ENCODE measurements around the gene B3GNT2.

Gene B3GNT2

GRCh38 chr2:62254424-62255266 is 58.7 kb downstream of the B3GNT2 start:
- Histone ChIP-seq H3K27me3 (ENCODE audit: insufficient read depth, low read depth, severe bottlenecking) (no peaks in the 10 kb centered on the region), H3K36me3 (no peaks in the 10 kb centered on the region), H3K9me3 (ENCODE audit: severe bottlenecking) (no peaks in the 10 kb centered on the region), H3K27ac (no peak overlapping the region), H3K4me3 (ENCODE audit: low read depth, low read length) (no peak overlapping the region)
- no peak for DNase-seq
- no peak for TF ChIP-seq CTCF (IDR thresholded peaks at IDR 0.05; ENCODE audit: low read depth, low read length)

GRCh38 chr2:62257466-62257865 is 61.6 kb downstream of the B3GNT2 start:
- Histone ChIP-seq H3K9me3 (ENCODE audit: severe bottlenecking) (no peaks in the 10 kb centered on the region), H3K4me3 (ENCODE audit: low read depth, low read length) (no peak overlapping the region), H3K36me3 (no peaks in the 10 kb centered on the region), H3K27me3 (ENCODE audit: insufficient read depth, low read depth, severe bottlenecking) (no peaks in the 10 kb centered on the region), H3K27ac (no peak overlapping the region)
- no peak for TF ChIP-seq CTCF (IDR thresholded peaks at IDR 0.05; ENCODE audit: low read depth, low read length)
- no peak for DNase-seq

GRCh38 chr2:62263076-62263715 is 67.3 kb downstream of the B3GNT2 start:
- Histone ChIP-seq H3K9me3 (ENCODE audit: severe bottlenecking) (no peaks in the 10 kb centered on the region), H3K4me3 (ENCODE audit: low read depth, low read length) (no peak overlapping the region), H3K27me3 (ENCODE audit: insufficient read depth, low read depth, severe bottlenecking) (no peaks in the 10 kb centered on the region), H3K36me3 (no peaks in the 10 kb centered on the region), H3K27ac (no peak overlapping the region)
- TF ChIP-seq CTCF (IDR thresholded peaks at IDR 0.05; ENCODE audit: low read depth, low read length), result no peak
- DNase-seq, result no peak

- H3K36me3 ChIP-seq, result no peaks in the 10 kb centered on the region
- no peak overlapping the region for H3K27ac ChIP-seq
- TF ChIP-seq CTCF (IDR thresholded peaks at IDR 0.05; ENCODE audit: low read depth, low read length), result no peak
- no peaks in the 10 kb centered on the region for H3K27me3 ChIP-seq (ENCODE audit: insufficient read depth, low read depth, severe bottlenecking)
- no peak for DNase-seq
- no peak overlapping the region for H3K4me3 ChIP-seq (ENCODE audit: low read depth, low read length)
- H3K9me3 ChIP-seq (ENCODE audit: severe bottlenecking), result peaks cover 5% of the 10 kb centered on the region
Measured at GRCh38 chr2:62264186-62264585, 68.3 kb downstream of the B3GNT2 start.

GRCh38 chr2:62265106-62265505 is 69.2 kb downstream of the B3GNT2 start:
- Histone ChIP-seq H3K36me3 (no peaks in the 10 kb centered on the region), H3K27me3 (ENCODE audit: insufficient read depth, low read depth, severe bottlenecking) (no peaks in the 10 kb centered on the region), H3K4me3 (ENCODE audit: low read depth, low read length) (no peak overlapping the region), H3K9me3 (ENCODE audit: severe bottlenecking) (peaks cover 5% of the 10 kb centered on the region), H3K27ac (no peak overlapping the region)
- DNase-seq, result no peak
- no peak for TF ChIP-seq CTCF (IDR thresholded peaks at IDR 0.05; ENCODE audit: low read depth, low read length)
